MM.1S (cell line): Measurements from ENCODE around the gene PSD.

ENCODE experiments used
- DNase-seq: peaks from one replicate; pipeline ENCODE4 v3.0.0-alpha.2; 2015
- H2AFZ ChIP-seq: fragments of 300-600 bp; sonication (generic); 2 replicates; pipeline ENCODE4 v1.6.0; 2016; ENCODE audit warnings: antibody characterized with exemption, low read length
- H3F3A ChIP-seq: fragments of 300-600 bp; sonication (generic); 2 replicates; pipeline ENCODE4 v1.6.1; 2016; ENCODE audit warnings: mild to moderate bottlenecking, antibody characterized with exemption, low read length, moderate library complexity, mixed read lengths; ENCODE audit not compliant: insufficient read depth
- H3K27ac ChIP-seq: fragments of 300-600 bp; sonication (generic); 2 replicates; pipeline ENCODE4 v1.5.1; 2016; ENCODE audit warnings: mild to moderate bottlenecking, low read length
- H3K27me3 ChIP-seq: fragments of 300-600 bp; sonication (generic); replicated peaks from 2 replicates; pipeline ENCODE4 v1.6.0; 2016; ENCODE audit warnings: low read length; ENCODE audit not compliant: insufficient read depth
- H3K36me3 ChIP-seq: fragments of 300-600 bp; sonication (generic); replicated peaks from 2 replicates; pipeline ENCODE4 v1.6.1; 2016; ENCODE audit warnings: mild to moderate bottlenecking, low read length, mixed read lengths; ENCODE audit not compliant: insufficient read depth
- H3K4me1 ChIP-seq: fragments of 300-600 bp; sonication (generic); 2 replicates; pipeline ENCODE4 v1.6.1; 2016; ENCODE audit warnings: low read length, mixed read lengths
- H3K4me2 ChIP-seq: fragments of 300-600 bp; sonication (generic); 2 replicates; pipeline ENCODE4 v1.6.0; 2016; ENCODE audit warnings: low read depth, low read length
- H3K4me3 ChIP-seq: fragments of 300-600 bp; sonication (generic); 2 replicates; pipeline ENCODE4 v1.5.1; 2016; ENCODE audit warnings: low read length, mixed read lengths
- H3K79me2 ChIP-seq: fragments of 300-600 bp; sonication (generic); 2 replicates; pipeline ENCODE4 v1.6.1; 2016; ENCODE audit warnings: mixed run types, low read length, mixed read lengths
- H3K9ac ChIP-seq: fragments of 300-600 bp; sonication (generic); 2 replicates; pipeline ENCODE4 v1.6.1; 2016; ENCODE audit warnings: low read length, mixed read lengths
- H3K9me2 ChIP-seq: fragments of 300-600 bp; sonication (generic); replicated peaks from 2 replicates; pipeline ENCODE4 v1.6.1; 2016; ENCODE audit warnings: mild to moderate bottlenecking, low read length, mixed read lengths; ENCODE audit not compliant: insufficient read depth
- H3K9me3 ChIP-seq: fragments of 300-600 bp; sonication (generic); replicated peaks from 2 replicates; pipeline ENCODE4 v1.6.1; 2016; ENCODE audit warnings: mild to moderate bottlenecking, low read length, mixed read lengths; ENCODE audit not compliant: insufficient read depth
- H4K20me1 ChIP-seq: fragments of 300-600 bp; sonication (generic); 2 replicates; pipeline ENCODE4 v1.6.1; 2016; ENCODE audit warnings: mild to moderate bottlenecking, low read length, moderate library complexity, mixed read lengths; ENCODE audit not compliant: insufficient read depth
- CTCF ChIP-seq: fragments of 300-600 bp; sonication (generic); IDR thresholded peaks from 2 replicates; pipeline ENCODE4 v1.5.1; 2016; ENCODE audit warnings: antibody characterized with exemption, low read length, mixed read lengths
- EZH2 ChIP-seq: fragments of 300-600 bp; sonication (generic); optimal IDR thresholded peaks from 2 replicates; pipeline ENCODE3; 2017; ENCODE audit warnings: low read depth, mild to moderate bottlenecking, antibody characterized with exemption, low read length, mixed read lengths
- EZH2phosphoT487 ChIP-seq: fragments of 300-600 bp; sonication (generic); IDR thresholded peaks from 2 replicates; pipeline ENCODE4 v1.6.1; 2018; ENCODE audit warnings: antibody characterized with exemption, low read length

The PSD gene

GRCh38 chr10:102405108-102405571 is 13.4 kb downstream of the PSD start:
- no peak overlapping the region for H3K27ac ChIP-seq
- TF ChIP-seq EZH2phosphoT487 (no peak), EZH2 (no peak), CTCF (no peak)
- peaks cover under 1% of the 10 kb centered on the region; the same call in 1 of the 2 replicates for H3K4me1 ChIP-seq
- peaks cover 6% of the 10 kb centered on the region; the same call in 1 of the 2 replicates for H4K20me1 ChIP-seq
- H3K9me2 ChIP-seq, result no peaks in the 10 kb centered on the region
- no peak overlapping the region for H3K4me3 ChIP-seq
- no peak for DNase-seq
- H3K36me3 ChIP-seq, result peaks cover 8% of the 10 kb centered on the region; the same call in 1 of the 2 replicates
- peaks cover 20% of the 10 kb centered on the region; the same call in 1 of the 2 replicates for H3F3A ChIP-seq
- H2AFZ ChIP-seq, result no peak overlapping the region
- H3K4me2 ChIP-seq, result no peak overlapping the region
- H3K9me3 ChIP-seq, result no peaks in the 10 kb centered on the region
- no peak overlapping the region for H3K9ac ChIP-seq
- H3K27me3 ChIP-seq, result peaks cover 29% of the 10 kb centered on the region
- peaks cover 5% of the 10 kb centered on the region for H3K79me2 ChIP-seq

GRCh38 chr10:102404361-102405107 is 14.1 kb downstream of the PSD start:
- no peak for TF ChIP-seq CTCF
- TF ChIP-seq EZH2, result no peak
- TF ChIP-seq EZH2phosphoT487, result no peak
- no peak for DNase-seq
- Histone ChIP-seq H3F3A (peaks cover 20% of the 10 kb centered on the region; the same call in 1 of the 2 replicates), H2AFZ (no peak overlapping the region), H3K4me3 (no peak overlapping the region), H4K20me1 (peaks cover 11% of the 10 kb centered on the region; the same call in 1 of the 2 replicates), H3K4me1 (peaks cover 6% of the 10 kb centered on the region), H3K9me3 (no peaks in the 10 kb centered on the region), H3K27ac (no peak overlapping the region), H3K27me3 (peaks cover 23% of the 10 kb centered on the region), H3K36me3 (peaks cover 8% of the 10 kb centered on the region; the same call in 1 of the 2 replicates), H3K9me2 (no peaks in the 10 kb centered on the region), H3K4me2 (no peak overlapping the region), H3K9ac (no peak overlapping the region), H3K79me2 (peaks cover 11% of the 10 kb centered on the region)

GRCh38 chr10:102403115-102403514 is 15.5 kb downstream of the PSD start:
- DNase-seq, result no peak
- Histone ChIP-seq H3K27me3 (peaks cover 12% of the 10 kb centered on the region), H3K9me3 (no peaks in the 10 kb centered on the region), H2AFZ (no peak overlapping the region), H3K9me2 (no peaks in the 10 kb centered on the region), H3K79me2 (peaks cover 17% of the 10 kb centered on the region), H3K36me3 (peaks cover 10% of the 10 kb centered on the region; the same call in 1 of the 2 replicates), H3K27ac (no peak overlapping the region), H3K4me2 (no peak overlapping the region), H3K4me1 (peaks cover 13% of the 10 kb centered on the region), H3K9ac (no peak overlapping the region), H3K4me3 (no peak overlapping the region), H3F3A (peaks cover 32% of the 10 kb centered on the region), H4K20me1 (peaks cover 11% of the 10 kb centered on the region; the same call in 1 of the 2 replicates)
- no peak for TF ChIP-seq EZH2
- TF ChIP-seq EZH2phosphoT487, result no peak
- no peak for TF ChIP-seq CTCF
